Lower lobe of right lung (tissue), 2 donors: ENCODE results near the gene BPIFB4. TPM values are rescaled to one million over a fixed set of nuclear protein-coding genes. Genes with fewer than 3 reads are reported as not detected.

ENCODE experiments used
- ATAC-seq, 2 donors: fragments of 200-7000 bp; cut with Tn5 transposase; one replicate each; pipeline ENCODE4 v1.9.1; 2020 to 2022; ENCODE audit warnings: mild to moderate bottlenecking in 2 of 2, moderate library complexity in 2 of 2
- DNase-seq: peaks from one replicate; pipeline ENCODE4 v3.0.0-alpha.2; 2020
- H3K27ac ChIP-seq: fragments of 200-600 bp; one replicate; pipeline ENCODE4 v1.8.0; 2022
- H3K27me3 ChIP-seq: fragments of 200-600 bp; one replicate; pipeline ENCODE4 v1.8.0; 2022; ENCODE audit warnings: low read depth
- H3K36me3 ChIP-seq: fragments of 200-600 bp; one replicate; pipeline ENCODE4 v1.8.0; 2022; ENCODE audit warnings: mild to moderate bottlenecking
- H3K4me1 ChIP-seq: fragments of 200-600 bp; one replicate; pipeline ENCODE4 v1.8.0; 2022
- H3K4me3 ChIP-seq: fragments of 200-600 bp; one replicate; pipeline ENCODE4 v1.8.0; 2022; ENCODE audit warnings: mild to moderate bottlenecking
- H3K9me3 ChIP-seq: fragments of 200-600 bp; one replicate; pipeline ENCODE4 v1.8.0; 2022
- intact Hi-C: fragments of 100-400 bp; cut with DNase I; formaldehyde crosslinking; loops from one replicate; pipeline ENCODE4 v1.11.0; 2022
- total RNA-seq: library from RNA; stranded (reverse); fragmentation: NEBNext Ultra II Directional; extraction: Animal tissue kit (Norgen Biotek cat#: 25700); gene quantifications from one replicate; pipeline ENCODE4 v1.2.1, GENCODE V29; 2021
- TF ChIP-seq, protein P1 (sequence below): fragments of 200-600 bp; IDR thresholded peaks from one replicate; pipeline ENCODE4 v1.8.0; 2022; ENCODE audit warnings: antibody characterized with exemption, mild to moderate bottlenecking
- donor health status: DM: no; HTN: yes; CAD: no; lungs with severe emphysema.

Gene BPIFB4
- total RNA-seq, 1 donor from 2014 or later = not detected

DNA sequence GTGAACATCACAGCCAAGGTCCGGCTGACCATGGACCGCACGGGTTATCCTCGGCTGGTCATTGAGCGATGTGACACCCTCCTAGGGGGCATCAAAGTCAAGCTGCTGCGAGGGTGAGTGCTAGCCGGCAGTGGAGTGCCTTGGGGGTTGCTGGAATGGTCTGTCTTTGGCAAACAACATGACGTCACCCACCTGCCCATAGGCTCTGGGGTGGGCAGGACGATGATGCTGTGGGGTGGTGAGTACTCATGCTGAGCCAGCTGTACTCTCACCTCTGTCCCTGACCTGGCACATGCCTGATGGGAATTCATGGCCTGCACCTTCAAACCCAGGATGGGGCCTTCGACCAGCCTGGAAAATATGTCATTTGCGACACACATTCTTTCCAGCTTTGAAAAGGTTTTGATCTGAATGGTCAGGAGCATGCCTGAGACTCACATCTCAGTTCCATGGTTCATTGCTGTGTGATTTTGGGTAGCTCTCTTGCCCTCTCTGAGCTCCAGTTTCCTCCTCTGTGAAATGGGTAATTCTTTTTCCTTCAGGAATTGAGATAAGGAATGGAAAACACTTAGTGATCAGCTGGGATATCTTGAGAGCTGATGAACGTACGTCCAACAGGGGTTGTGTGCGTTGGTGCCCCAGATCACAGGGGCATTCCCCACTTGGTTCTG lies 6.7 kb downstream of the BPIFB4 start:
- Histone ChIP-seq H3K4me3 (no peak overlapping the region), H3K4me1 (no peaks in the 10 kb centered on the region), H3K27me3 (no peaks in the 10 kb centered on the region), H3K36me3 (no peaks in the 10 kb centered on the region), H3K27ac (no peak overlapping the region), H3K9me3 (no peaks in the 10 kb centered on the region)
- no peak for DNase-seq
- TF ChIP-seq, protein P1, sequence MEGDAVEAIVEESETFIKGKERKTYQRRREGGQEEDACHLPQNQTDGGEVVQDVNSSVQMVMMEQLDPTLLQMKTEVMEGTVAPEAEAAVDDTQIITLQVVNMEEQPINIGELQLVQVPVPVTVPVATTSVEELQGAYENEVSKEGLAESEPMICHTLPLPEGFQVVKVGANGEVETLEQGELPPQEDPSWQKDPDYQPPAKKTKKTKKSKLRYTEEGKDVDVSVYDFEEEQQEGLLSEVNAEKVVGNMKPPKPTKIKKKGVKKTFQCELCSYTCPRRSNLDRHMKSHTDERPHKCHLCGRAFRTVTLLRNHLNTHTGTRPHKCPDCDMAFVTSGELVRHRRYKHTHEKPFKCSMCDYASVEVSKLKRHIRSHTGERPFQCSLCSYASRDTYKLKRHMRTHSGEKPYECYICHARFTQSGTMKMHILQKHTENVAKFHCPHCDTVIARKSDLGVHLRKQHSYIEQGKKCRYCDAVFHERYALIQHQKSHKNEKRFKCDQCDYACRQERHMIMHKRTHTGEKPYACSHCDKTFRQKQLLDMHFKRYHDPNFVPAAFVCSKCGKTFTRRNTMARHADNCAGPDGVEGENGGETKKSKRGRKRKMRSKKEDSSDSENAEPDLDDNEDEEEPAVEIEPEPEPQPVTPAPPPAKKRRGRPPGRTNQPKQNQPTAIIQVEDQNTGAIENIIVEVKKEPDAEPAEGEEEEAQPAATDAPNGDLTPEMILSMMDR = no peak
- intact Hi-C loops = no loop called here
- ATAC-seq = no peak

DNA sequence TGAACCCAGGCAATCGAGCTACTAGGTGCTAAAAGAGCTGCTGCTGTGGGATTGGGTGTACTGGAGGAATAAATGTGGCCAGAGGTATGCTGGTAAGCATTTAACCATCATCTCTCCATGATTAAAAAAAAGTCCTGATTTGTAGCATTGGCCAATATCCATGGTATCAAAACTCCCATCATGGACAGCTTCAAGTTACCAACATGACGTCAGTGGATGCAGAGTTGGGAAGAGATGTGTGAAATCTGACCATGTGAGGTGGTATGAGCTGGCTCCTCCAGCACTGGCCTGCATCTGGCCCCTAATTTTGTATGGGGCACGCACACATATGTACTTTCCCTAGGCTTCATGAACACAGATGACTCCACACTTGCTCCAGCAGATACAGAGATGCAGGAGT lies 11.7 kb downstream of the BPIFB4 start:
- DNase-seq (no peak), ATAC-seq (no peak)
- no peak overlapping the region for H3K4me3 ChIP-seq
- H3K4me1 ChIP-seq = no peaks in the 10 kb centered on the region
- H3K27ac ChIP-seq = no peak overlapping the region
- intact Hi-C loops = loop anchor here (10.0 kb wide), 1 partner anchor 186 kb away; no protein-coding TSS in a partner anchor
- TF ChIP-seq, protein P1 = no peak
- H3K9me3 ChIP-seq = no peaks in the 10 kb centered on the region
- peaks cover under 1% of the 10 kb centered on the region for H3K27me3 ChIP-seq
- no peaks in the 10 kb centered on the region for H3K36me3 ChIP-seq

DNA sequence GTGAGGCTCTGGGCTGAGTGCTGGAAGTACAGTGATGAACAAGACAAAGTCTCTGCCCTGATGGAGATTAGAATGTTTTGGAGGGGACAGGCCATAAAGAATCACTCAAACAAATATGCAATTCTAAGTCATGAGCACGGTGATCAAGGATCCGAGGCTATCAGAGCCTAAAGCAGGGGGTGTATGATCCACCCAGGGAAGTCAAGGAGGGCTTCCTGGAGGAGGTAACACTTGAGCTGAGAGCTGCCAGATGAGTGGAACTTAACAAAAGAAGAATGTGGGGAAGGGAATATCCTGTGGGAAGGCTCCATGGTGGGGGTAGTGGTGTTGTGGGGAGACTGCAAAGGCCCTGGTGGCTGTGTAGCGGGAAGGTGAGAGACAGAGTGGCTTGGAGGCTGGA lies 12.2 kb downstream of the BPIFB4 start:
- TF ChIP-seq, protein P1 = no peak
- ATAC-seq = no peak

DNA sequence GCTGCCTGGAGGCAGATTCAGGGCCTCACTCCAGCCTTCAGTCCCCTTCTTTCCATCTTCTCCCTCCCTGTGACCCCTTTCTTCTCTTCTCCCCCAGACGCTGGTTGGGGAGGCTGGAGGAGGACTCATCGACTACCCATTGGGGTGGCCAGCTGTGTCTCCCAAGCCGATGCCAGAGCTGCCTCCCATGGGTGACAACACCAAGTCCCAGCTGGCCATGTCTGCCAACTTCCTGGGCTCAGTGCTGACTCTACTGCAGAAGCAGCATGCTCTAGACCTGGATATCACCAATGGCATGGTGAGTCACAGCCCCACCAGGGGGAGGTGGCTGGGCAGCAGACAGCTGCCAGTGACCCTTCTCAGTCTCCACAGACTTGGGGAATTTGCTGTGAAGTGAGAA lies 12.9 kb downstream of the BPIFB4 start:
- TF ChIP-seq, protein P1 = no peak
- Histone ChIP-seq H3K27me3 (peaks cover 4% of the 10 kb centered on the region), H3K9me3 (no peaks in the 10 kb centered on the region), H3K4me3 (no peak overlapping the region), H3K36me3 (no peaks in the 10 kb centered on the region), H3K4me1 (no peaks in the 10 kb centered on the region), H3K27ac (no peak overlapping the region)
- DNase-seq (no peak), ATAC-seq (no peak)
- intact Hi-C loops = loop anchor here (10.0 kb wide), 1 partner anchor 188 kb away; no protein-coding TSS in a partner anchor

More for the DNA sequence above, 12.2 kb downstream of the BPIFB4 start:
- DNase-seq = no peak
- Histone ChIP-seq H3K4me3 (no peak overlapping the region), H3K27ac (no peak overlapping the region), H3K4me1 (no peaks in the 10 kb centered on the region), H3K27me3 (peaks cover 4% of the 10 kb centered on the region), H3K9me3 (no peaks in the 10 kb centered on the region), H3K36me3 (no peaks in the 10 kb centered on the region)
- intact Hi-C loops = loop anchor here (10.0 kb wide), 1 partner anchor 187 kb away; no protein-coding TSS in a partner anchor

DNA sequence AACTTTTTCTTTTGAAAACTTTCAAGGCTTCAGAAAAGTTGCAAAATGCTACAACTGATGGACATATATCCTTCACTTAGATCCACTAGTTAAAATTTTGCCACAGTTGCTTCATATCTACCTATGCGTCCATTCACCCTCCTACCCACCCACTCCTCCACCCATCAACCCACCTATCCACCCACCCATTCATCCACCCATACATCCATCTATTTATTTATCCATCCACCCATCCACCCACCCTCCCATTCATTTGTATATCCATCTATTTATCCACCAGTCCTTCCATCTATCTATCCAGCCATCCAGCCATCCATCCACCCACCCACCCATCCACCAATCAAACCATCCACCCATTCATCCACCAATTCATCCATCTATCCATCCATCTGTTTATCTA lies 13.6 kb downstream of the BPIFB4 start:
- no peaks in the 10 kb centered on the region for H3K4me1 ChIP-seq
- no peak overlapping the region for H3K4me3 ChIP-seq
- DNase-seq (no peak), ATAC-seq (no peak)
- no peak overlapping the region for H3K27ac ChIP-seq
- H3K9me3 ChIP-seq = no peaks in the 10 kb centered on the region
- H3K27me3 ChIP-seq = peaks cover 4% of the 10 kb centered on the region
- intact Hi-C loops = loop anchor here (10.0 kb wide), 1 partner anchor 188 kb away; no protein-coding TSS in a partner anchor
- H3K36me3 ChIP-seq = no peaks in the 10 kb centered on the region
- TF ChIP-seq, protein P1 = no peak
